ENCODE results near the gene KLHL6. TPM values are rescaled to one million over a fixed set of nuclear protein-coding genes. Genes with fewer than 3 reads are reported as not detected.

Gene KLHL6
- total RNA-seq, 1 experiment from 2014 or later: not detected

GRCh38 chr3:183560607-183561006 is 5.1 kb upstream of the KLHL6 start:
- no peaks in the 10 kb centered on the region for H3K79me1 ChIP-seq (ENCODE audit: insufficient read depth, low read depth, low read length, poor library complexity, severe bottlenecking)
- H3K27me3 ChIP-seq (ENCODE audit: insufficient read depth, low read length): no peaks in the 10 kb centered on the region
- no peak overlapping the region for H2BK5ac ChIP-seq (ENCODE audit: insufficient read length, low read length)
- H3K23ac ChIP-seq (ENCODE audit: insufficient read length, low read depth, low read length): no peak overlapping the region
- no peak overlapping the region for H4K91ac ChIP-seq (ENCODE audit: insufficient read length, low read depth, low read length)
- no CpG with 5 or more reads among the region's 9 CpGs for WGBS (ENCODE audit: extremely low coverage, insufficient read length, low lambda C conversion rate)
- H4K20me1 ChIP-seq (ENCODE audit: control insufficient read depth, insufficient read depth, insufficient read length): no peaks in the 10 kb centered on the region
- no peak overlapping the region for H4K5ac ChIP-seq (ENCODE audit: insufficient read length, low read depth, low read length)
- H3K4me1 ChIP-seq (ENCODE audit: insufficient read depth, low read length): no peaks in the 10 kb centered on the region; the same call in 1 of the 2 replicates
- Mint-ChIP-seq H3K36me3 (ENCODE audit: insufficient read depth in 1 of 3, low read depth in 3 of 3) (no peaks in the 10 kb centered on the region), H3K4me1 (peaks cover 11 to 14% of the 10 kb centered on the region in 2 experiments), H3K4me3 (no peak overlapping the region), H3K27me3 (ENCODE audit: low read depth) (no peaks in the 10 kb centered on the region), H3K27ac (no peak overlapping the region), H3K9me3 (no peaks in the 10 kb centered on the region)
- H2BK120ac ChIP-seq (ENCODE audit: low read depth, low read length, poor library complexity, severe bottlenecking): no peak overlapping the region
- no peaks in the 10 kb centered on the region for H3K23me2 ChIP-seq (ENCODE audit: insufficient read length, low read depth, low read length, poor library complexity, severe bottlenecking)
- no peak overlapping the region for H3T11ph ChIP-seq (ENCODE audit: low read length)
- no peak overlapping the region for H2BK20ac ChIP-seq (ENCODE audit: low read depth, low read length, poor library complexity, severe bottlenecking)
- H2AK5ac ChIP-seq (ENCODE audit: insufficient read length, low read length): no peak overlapping the region
- no peak overlapping the region for H3K4me2 ChIP-seq (ENCODE audit: insufficient read depth, insufficient read length, low read length)
- no peak overlapping the region for H2BK15ac ChIP-seq (ENCODE audit: low read depth, low read length)
- no peak overlapping the region for H2BK12ac ChIP-seq (ENCODE audit: insufficient read length, low read depth, low read length)
- no peak overlapping the region for H3K56ac ChIP-seq (ENCODE audit: insufficient read length, low read depth, low read length)
- peak; percentile 58 for DNase-seq
- no peak overlapping the region for H3K4ac ChIP-seq (ENCODE audit: low read depth, low read length)
- H3K18ac ChIP-seq (ENCODE audit: insufficient read length, low read depth, low read length): no peak overlapping the region
- no peaks in the 10 kb centered on the region for H3K9me3 ChIP-seq (ENCODE audit: control insufficient read depth, low read depth, low read length)
- H3K9ac ChIP-seq (ENCODE audit: extremely low read depth, insufficient read length, low read length): no peak overlapping the region
- no peaks in the 10 kb centered on the region for H3K79me2 ChIP-seq (ENCODE audit: insufficient read depth, low read length)
- H2AFZ ChIP-seq (ENCODE audit: low read length): no peak overlapping the region
- H4K8ac ChIP-seq (replicated peaks; ENCODE audit: insufficient read length, low read depth, low read length): no peak overlapping the region
- TF ChIP-seq CTCF (conservative IDR thresholded peaks at IDR 0.05): peak; percentile 51
- H3K27ac ChIP-seq (ENCODE audit: insufficient read length, low read depth, low read length): no peak overlapping the region
- no peak overlapping the region for H3K14ac ChIP-seq (ENCODE audit: insufficient read depth, low read length)

Data from H9 (cell line).